Head of caudate nucleus (tissue), 42 donors: ENCODE results near the gene PLOD1.
A peak's percentile ranks its signal among the peaks of the same experiment; 100 is the strongest.
"Not testable (repeated sequence)": the region's sequence is repeated elsewhere in the genome, so short reads cannot be mapped to it uniquely, and the experiment has no call there.

Source experiments
- DNase-seq, 42 donors: peaks; one replicate each; pipeline versions ENCODE4 v3.0.0 to v3.0.0-alpha.2; 2020 to 2021; ENCODE audit warnings: mixed read lengths in 7 of 42
- intact Hi-C: fragments of 100-400 bp; cut with DNase I; formaldehyde crosslinking; loops from one replicate; pipeline ENCODE4 v1.15.0; 2022

The PLOD1 gene

DNA sequence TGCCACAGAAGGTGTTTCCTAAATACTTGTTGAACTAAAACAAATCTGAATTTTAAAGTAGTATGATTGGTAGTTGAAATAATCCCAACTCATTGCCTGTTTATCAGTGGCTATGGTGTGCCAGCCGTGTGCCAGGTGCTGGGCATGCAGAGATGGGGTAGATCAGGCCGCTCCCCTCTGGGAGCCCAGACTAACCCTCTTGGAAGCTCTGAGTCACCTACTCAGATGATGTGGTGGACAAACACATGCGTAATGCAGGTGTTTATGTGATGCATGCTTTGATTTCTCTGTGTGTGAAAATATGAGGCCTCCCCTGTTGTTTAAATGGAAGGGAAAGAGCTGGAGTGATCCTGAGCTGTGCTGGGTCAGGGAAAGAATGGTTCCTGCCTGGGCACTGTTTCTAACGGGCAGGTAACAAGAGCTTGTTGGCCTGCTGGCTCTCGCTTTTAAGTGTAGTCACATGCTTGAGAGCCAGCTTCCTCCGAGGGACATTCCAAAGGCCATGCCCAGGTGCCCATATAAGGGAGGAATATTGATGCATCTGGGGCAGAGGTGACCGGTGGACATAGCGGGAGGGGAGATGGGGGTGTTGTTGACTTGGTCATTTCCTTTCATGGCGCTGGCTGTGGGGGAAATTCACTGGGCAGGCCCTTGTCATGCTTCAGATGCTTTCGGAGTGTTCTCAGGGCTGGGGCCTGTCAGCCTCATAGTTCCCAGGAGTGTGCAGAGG, 56.0 kb downstream of the PLOD1 start:
- intact Hi-C loops: no loop called here
- no peak for DNase-seq

DNA sequence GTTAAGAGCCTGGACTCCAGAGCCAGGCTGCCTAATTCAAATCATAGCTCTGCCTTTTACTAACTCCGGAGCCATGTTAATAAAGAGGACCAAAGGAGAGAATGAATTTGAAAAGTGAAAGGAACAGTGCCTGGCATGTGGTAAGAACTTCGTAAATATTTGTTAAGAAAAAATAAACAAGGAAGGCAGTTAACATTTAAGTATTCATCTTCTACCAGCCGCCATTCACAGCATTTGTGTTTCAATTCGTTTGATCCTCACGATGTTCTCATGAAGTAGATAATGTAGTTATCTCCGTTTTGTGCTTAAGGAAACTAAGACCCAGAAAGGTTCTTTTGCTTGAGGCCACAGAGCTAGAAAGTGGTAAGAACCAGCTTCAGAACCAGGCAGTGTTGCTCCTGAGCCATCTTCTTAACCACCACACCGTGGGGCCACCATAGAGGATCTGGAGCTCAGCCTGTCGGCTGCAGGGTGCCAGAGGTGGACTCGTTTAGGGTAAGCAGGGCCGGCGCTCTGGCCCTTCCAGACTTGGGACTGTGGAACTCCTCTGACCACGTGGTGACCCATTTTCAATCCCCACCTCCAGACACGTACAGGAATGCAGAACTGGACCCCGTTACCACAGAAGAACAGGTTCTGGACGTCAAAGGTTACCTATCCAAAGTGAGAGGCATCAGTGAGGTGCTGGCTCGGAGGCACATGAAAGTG, 57.6 kb downstream of the PLOD1 start:
- intact Hi-C loops: no loop called here
- DNase-seq: no peak

DNA sequence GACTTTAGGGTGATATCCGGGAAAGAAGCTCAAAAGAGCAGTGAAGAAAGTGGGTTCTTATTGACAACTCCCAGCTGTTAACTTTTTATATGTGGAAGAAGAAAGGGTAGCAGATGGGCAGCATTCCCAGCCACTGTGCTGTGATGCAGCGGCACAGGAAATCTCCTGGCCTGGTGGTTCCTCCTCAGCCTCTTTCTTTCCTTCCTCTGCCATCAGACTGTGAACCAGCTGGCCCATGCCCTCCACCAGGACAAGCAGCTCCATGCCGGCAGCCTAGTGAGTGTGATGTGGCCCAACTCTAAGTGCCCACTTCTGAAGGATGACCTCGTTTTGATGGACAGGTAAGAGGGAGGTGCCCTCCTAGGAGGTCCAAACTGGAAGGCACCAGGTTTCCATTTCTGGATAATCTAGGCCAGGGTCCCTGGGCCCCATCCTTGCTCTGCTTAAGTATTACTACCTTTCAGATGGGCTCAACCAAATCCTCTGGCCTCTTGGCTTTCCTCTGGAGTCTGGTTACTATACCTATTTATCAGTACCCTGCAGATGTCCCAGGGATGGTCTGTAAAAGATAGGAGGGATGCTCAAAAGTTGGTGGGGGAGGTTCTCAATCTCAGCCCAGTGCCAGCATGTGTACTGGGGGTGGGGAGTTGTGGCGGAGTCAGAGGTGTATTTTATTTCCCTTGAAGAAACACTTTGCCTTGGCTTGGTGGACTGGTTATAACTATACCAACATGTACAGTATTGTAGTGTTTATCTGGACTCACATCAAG, 62.7 kb downstream of the PLOD1 start:
- intact Hi-C loops: no loop called here
- no peak for DNase-seq

DNA sequence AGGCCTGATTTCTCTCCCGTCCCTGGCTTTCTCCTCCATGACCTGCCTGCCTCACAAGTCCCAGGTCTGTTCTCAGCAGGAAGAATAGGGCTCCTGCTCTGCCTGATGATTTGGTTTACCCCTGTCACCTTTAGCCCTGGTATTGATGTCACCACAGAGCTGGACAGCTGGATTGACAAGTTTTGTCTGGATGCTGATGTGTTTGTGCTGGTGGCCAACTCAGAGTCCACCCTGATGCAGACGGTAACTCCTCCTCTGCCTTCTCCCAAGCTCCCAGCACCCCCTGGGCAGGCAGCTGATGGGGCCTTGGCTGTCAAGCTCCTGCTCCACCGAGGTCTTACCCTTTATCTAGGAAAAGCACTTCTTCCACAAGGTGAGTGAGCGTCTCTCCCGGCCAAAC, 64.1 kb downstream of the PLOD1 start:
- DNase-seq: no peak
- intact Hi-C loops: no loop called here

DNA sequence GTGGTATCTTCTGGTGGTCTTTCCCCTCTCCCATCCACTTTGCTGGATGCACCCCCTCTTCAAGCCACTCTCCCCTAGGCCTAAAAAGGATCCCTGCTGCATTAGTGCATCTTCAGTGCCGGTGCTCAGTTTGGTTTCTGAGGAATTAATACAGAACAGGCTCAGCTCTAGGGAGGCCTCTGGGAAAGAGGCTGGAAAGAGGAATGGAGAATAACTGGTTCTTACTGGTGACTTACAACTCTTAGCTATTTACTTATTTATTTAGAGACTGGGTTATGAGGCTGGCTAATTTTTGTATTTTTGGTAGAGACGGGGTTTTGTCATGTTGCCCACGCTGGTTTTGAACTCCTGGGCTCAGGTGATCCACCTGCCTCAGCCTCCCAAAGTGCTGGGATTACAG, 64.7 kb downstream of the PLOD1 start:
- intact Hi-C loops: no loop called here
- no peak for DNase-seq

DNA sequence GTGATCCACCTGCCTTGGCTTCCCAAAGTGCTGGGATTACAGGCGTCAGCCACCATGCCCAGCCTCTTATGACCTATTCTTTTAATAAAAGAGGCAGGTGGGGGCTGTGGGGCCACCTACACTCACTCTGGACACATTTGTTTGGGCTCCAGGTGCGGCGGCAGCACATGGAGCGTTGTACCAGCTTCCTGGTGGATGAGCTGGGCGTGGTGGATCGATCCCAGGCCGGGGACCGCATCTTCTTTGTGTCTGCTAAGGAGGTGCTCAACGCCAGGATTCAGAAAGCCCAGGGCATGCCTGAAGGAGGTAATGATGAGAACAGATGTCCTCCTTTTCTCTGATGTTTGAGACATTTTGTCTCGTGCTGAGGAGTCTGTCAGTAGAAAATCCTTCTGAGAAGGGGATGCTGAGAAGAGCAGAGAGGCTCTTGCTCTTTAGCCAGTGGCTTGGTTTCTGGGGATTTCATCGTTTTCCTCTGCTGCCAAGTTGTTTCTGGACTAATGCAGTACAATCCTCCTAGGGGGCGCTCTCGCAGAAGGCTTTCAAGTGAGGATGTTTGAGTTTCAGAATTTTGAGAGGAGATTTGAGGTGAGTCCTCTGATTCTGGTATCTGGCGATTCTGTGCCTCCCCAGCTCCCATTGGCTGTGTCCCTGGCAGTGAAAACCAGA, 66.9 kb downstream of the PLOD1 start:
- peak; percentile 25 to 84 (median 66) for DNase-seq
- intact Hi-C loops: no loop called here

DNA sequence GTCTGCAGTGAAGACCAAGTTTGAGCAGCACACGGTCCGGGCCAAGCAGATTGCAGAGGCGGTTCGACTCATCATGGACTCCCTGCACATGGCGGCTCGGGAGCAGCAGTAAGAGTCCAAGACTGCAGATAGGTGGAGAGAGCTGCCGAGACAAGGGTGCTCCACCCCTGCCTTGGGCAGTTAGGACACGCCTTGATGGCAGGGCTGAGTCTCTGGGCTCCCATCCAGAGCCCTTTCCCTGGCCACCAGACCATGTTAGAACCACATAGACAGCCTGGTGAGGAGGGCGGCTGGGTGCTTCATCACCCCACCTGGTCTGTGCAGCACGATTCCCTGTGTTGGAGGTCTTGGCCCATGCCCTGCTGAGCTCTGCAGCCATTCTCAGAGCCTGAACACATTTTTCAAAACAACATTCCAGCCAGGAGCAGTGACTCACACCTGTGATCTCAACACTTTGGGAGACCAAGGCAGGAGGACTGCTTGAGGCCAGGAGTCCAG, 67.5 kb downstream of the PLOD1 start:
- intact Hi-C loops: no loop called here
- DNase-seq: no peak

DNA sequence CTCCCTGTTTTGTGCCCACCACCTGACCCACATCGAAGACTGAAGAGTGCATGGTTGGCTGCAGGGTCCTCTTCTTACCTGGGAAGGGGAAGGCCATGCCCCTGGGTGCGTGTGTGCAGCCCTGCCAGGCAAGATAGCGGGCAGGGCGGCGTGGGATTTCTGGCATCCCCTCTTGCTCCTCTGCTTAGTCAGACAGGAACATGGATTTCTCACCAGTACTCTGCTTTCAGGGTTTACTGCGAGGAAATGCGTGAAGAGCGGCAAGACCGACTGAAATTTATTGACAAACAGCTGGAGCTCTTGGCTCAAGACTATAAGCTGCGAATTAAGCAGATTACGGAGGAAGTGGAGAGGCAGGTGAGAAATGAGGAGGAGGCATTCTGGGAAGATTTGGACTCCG, 69.2 kb downstream of the PLOD1 start:
- intact Hi-C loops: no loop called here
- no peak for DNase-seq

DNA sequence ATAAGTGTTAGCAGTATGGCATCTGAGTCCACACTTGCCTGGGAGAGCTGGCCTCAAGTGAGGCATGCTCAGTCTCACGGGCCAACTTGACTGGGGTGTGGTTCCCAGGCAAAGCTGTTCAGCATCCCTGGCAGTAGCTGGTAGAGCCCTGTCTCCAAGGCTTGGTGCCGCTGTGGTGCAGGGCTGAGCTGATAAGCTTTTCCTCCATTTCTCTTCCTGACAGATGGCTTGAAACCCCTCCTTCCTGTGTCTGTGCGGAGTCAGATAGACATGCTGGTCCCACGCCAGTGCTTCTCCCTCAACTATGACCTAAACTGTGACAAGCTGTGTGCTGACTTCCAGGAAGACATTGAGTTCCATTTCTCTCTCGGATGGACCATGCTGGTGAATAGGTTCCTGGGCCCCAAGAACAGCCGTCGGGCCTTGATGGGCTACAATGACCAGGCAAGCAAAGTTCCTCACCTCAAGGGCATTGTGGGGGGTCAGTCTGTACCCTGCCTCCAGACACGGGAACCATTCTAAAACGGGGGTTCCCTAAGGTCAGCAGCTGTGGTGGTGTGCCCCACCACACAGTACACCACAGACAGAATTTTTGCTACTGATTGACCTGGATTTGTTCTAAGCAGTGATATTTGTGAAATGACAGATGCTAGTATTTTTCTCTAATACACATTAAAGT, 71.1 kb downstream of the PLOD1 start:
- DNase-seq: peak in 5 of 42 donors; percentile 9 to 50 (median 29)

DNA sequence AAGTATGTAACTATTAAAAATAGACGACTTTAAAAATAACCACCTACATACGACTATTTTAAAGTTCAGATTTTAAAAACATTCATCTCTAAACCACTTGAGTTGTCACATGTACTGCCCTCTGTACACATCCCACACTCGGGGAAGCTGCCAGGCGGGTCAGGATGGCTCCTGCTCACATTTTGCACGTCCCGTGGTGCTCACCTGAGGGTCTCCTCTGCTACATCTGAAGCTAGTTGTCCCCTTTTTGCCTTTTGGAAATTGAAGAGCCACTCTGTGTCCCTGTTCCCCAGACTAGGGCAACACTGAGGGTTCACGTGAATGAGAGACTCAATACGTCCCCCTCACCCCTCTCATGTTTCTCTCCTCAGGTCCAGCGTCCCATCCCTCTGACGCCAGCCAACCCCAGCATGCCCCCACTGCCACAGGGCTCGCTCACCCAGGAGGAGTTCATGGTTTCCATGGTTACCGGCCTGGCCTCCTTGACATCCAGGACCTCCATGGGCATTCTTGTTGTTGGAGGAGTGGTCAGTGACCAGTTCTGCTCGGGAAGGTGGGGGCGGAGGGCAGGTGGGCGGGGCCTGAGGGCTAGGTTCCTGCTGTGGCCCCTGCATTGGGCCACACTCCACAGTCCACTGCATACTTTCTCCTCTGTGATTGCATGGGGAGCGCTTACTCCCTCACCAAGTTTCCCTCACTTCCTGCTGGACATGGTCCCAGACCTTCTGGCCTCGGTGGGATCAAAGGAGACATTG, 71.8 kb downstream of the PLOD1 start:
- intact Hi-C loops: no loop called here
- DNase-seq: peak in 39 of 42 donors; percentile 16 to 87 (median 58)

More for the DNA sequence above, 71.1 kb downstream of the PLOD1 start:
- intact Hi-C loops: no loop called here

DNA sequence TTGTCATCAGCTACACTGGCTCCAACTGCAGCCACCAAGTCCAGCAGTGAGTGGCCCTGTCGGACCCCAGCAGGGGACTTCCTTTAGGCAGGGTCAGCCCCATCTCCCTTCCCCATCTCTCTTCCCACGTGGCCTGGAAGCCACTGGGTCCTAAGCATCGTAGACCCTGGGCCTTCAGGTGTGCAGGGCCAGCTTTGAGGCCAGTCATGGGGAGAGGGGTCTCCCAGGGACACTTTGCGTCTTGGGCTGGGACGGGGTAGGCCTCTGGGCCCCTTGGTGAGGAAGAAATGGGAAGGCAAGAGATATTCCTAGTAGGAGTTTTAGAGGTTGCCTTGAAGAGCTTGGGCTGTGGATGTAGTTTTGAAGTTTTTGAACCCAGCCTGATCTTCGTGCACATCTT, 72.7 kb downstream of the PLOD1 start:
- DNase-seq: no peak
- intact Hi-C loops: no loop called here

DNA sequence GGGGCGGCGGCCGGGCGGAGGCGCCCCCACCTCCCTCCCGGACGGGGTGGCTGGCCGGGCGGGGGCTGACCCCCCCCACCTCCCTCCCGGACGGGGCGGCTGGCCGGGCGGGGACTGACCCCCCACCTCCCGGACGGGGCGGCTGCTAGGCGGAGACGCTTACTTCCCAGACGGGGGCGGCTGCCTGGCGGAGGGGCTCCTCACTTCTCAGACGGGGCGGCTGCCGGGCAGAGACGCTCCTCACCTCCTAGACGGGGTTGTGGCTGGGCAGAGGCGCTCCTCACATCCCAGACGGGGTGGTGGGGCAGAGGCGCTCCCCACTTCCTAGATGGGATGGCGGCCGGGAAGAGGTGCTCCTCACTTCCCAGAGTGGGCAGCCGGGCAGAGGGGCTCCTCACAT, 73.8 kb downstream of the PLOD1 start:
- DNase-seq, intact Hi-C loops: not testable (repeated sequence)

DNA sequence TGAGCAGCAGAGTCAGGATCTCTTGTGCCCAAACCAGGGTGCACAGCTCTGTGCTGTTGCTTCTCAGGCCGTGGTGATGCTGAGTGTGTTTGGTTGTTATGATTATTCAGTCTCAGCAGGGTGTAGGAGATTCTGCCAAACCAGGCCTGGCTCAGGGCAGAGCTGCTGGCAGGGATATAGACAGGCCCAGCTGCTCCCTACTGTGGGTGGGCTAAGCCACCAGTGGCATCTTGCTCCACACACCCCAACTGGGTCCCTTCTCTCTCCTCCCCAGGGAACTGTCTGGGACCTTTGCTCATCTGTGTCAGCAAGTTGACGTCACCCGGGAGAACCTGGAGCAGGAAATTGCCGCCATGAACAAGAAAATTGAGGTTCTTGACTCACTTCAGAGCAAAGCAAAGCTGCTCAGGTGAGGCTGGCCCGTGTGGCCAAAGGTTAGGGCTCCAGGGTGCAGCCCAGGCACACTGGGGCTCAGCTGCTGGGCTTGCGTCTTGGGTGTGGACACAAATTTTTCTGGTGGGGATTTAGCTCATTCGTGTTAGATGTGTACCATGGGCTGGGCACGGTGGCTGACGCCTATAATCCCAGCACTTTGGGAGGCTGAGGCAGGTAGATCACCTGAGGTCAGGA, 74.9 kb downstream of the PLOD1 start:
- DNase-seq: no peak
- intact Hi-C loops: no loop called here

DNA sequence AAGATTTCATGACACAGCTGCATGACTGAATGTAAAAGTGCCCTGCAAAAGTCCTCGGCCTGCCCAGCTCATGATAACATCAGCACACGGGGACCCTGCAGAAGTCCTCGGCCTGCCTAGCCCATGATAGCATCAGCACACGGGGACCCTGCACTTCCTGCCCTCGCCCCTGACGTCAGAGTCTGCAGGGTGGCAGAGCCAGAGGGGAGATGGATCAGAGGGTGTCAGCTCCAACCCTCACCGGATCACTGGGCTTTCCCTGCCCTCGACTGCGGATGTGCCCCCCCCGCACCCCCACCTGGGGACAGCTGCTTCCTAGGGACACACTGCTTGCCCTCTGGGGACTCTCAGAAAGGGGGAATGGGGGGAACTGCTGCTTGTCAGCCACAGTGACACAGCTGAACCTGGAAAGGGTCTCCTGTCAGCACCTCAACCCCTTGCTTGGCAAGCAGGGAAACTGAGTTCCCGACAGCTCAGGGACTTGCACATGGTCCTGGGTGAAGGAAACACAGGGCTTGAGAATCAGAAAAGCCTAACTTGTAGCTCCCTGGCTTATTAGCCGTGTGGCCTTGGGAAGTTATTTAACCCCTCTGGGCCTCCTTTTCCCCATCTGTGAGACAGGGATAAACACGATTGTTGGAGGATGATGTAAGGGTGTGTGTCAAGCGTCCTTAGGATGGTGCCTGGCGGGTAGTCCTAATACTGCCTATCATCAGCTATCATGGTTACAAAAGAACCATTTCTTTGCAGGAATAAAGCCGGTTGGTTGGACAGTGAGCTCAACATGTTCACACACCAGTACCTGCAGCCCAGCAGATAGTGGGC, 76.4 kb downstream of the PLOD1 start:
- no peak for DNase-seq
- intact Hi-C loops: no loop called here

DNA sequence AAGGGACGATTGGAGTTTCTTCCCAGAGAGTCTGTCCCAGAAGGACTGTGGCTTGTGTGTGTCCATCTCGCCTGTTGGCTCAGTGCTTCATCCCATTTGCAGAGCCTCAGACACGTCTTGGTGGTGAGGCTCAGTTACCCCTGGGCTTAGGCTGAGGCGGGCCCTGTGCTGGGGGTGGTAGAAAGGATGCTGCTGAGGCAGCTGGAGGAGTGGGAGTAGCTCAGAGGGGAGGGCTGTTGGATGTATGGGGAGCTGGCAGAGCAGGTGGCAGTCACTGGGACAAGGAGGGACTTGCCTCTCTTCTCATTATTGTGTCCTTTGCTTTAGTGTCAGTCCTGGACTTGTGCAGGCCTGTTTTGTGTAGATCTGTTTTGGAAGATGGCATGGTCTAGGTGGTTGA, 77.5 kb downstream of the PLOD1 start:
- intact Hi-C loops: no loop called here
- DNase-seq: peak in 23 of 42 donors; percentile 27 to 83 (median 45)

DNA sequence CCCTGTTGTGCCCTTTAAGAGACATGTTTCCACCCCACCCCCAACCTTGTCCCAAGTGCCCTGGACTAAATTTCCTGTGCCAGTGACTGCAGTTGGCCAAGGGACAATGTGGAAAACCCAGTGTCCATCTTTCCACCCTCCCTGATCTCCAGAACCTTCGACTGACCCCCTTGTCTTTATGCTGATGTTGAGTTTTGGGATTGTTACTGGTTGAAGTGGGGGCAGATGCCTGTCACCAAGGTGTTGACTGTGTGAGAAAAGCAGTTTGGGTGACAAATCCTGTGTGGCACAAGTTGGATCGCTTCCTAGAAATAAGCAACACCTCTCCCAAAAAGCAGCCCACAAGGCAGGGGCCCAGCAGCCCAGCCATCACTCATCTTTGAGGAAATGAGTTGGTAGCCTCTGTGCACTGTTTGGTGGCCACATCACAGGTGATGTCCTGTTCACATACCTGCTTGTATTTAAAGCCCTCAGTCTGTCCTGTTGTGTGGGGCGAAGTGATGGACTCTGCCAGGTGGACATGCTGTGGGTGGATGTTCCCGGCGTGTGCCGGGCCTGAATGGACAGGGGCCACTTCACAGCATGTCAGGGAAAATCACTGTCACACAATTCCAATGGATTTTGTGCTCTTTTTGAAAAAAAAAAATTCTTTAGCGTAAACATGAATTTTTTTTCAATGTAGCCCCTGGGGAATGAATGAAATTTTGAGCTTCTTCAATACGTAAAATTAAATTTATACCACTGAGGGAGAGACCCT, 78.2 kb downstream of the PLOD1 start:
- intact Hi-C loops: no loop called here
- DNase-seq: no peak
